Type B pancreatic cell (in vitro differentiated cells): ENCODE results near the gene FBL. TPM values are rescaled to one million over a fixed set of nuclear protein-coding genes. Genes with fewer than 3 reads are reported as not detected.

ENCODE experiments used
- DNase-seq: peaks from one replicate; pipeline ENCODE4 v3.0.0; 2021; ENCODE audit warnings: mixed read lengths; ENCODE audit not compliant: unreplicated experiment; ENCODE audit errors: extremely low spot score
- H3K27ac Mint-ChIP-seq: 2 replicates; pipeline ENCODE4 v1.8.0; 2021; ENCODE audit warnings: mild to moderate bottlenecking, mixed read lengths
- H3K27me3 Mint-ChIP-seq: 2 replicates; pipeline ENCODE4 v1.8.0; 2021; ENCODE audit warnings: mixed read lengths
- H3K36me3 Mint-ChIP-seq: 2 replicates; pipeline ENCODE4 v1.8.0; 2021; ENCODE audit warnings: mixed read lengths
- H3K4me1 Mint-ChIP-seq: one replicate; pipeline ENCODE4 v1.8.0; 2021; ENCODE audit warnings: mixed read lengths; ENCODE audit not compliant: unreplicated experiment
- H3K4me3 Mint-ChIP-seq: 2 replicates; pipeline ENCODE4 v1.8.0; 2021; ENCODE audit warnings: mild to moderate bottlenecking, mixed read lengths
- H3K9me3 Mint-ChIP-seq: 2 replicates; pipeline ENCODE4 v1.8.0; 2021; ENCODE audit warnings: mixed read lengths
- CTCF ChIP-seq: fragments of 200-600 bp; sonication (generic); conservative IDR thresholded peaks from 2 replicates; pipeline ENCODE4 v1.5.0; 2021; ENCODE audit warnings: antibody characterized with exemption, mild to moderate bottlenecking
- total RNA-seq: library from RNA; stranded (reverse); gene quantifications from 2 replicates; pipeline ENCODE4 v1.2.1, GENCODE V29; 2021; ENCODE audit warnings: low replicate concordance

The FBL gene
- total RNA-seq, 1 donor from 2014 or later = 356 TPM

DNA sequence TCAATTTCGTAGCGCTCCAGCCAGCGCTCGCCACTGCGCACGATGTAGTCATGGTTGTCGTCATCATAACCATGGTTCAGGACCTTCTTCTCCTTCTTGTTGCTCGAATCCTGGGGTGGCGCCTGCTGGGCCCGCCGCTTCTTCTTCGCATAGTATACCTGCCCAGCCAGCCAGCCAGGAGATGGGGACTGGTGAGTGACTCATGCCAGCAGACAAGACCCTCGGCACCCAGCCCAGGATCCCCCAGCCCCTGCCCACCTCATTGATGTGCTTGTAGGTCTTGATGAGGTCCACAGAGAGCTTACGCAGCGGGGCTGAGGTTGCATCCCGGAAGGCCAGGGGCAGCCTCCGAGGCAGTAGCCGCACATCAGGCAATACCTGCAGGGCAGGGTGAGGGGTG, 15.8 kb downstream of the FBL start:
- Mint-ChIP-seq H3K27ac (no peak overlapping the region), H3K4me3 (no peak overlapping the region), H3K4me1 (peaks cover 23% of the 10 kb centered on the region), H3K36me3 (peaks cover 34% of the 10 kb centered on the region), H3K9me3 (no peaks in the 10 kb centered on the region), H3K27me3 (no peaks in the 10 kb centered on the region)
- DNase-seq = no peak
- no peak for TF ChIP-seq CTCF

DNA sequence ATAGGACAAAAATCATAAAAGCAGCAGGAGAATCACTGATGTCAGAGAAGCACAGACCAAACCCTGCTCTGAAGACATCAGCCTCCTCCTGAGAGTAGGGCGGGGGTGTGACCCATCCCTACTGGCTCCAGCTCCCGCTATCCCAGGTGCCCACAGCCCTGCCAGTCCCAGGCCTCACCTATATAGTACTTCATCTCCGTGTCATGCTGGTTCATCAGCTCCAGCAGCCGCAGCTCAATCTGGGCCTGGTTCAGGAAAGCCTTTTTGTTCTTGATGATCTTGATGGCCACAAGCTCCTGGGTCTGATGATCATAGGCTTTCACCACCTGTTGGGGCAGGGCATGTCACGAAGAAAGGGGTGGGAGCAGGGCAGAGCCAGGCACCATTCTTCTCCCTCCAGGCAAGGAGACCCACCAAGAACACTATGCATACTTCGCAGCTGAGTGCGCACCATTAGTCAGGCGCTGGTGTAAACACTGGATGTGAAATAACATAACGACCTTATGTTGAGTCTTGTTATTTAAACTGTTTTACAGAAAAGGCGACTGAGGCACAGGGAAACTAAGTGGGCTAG, 16.4 kb downstream of the FBL start:
- Mint-ChIP-seq H3K27ac (no peak overlapping the region), H3K4me3 (no peak overlapping the region), H3K4me1 (peaks cover 23% of the 10 kb centered on the region), H3K27me3 (no peaks in the 10 kb centered on the region), H3K9me3 (no peaks in the 10 kb centered on the region), H3K36me3 (peaks cover 34% of the 10 kb centered on the region)
- TF ChIP-seq CTCF = no peak
- no peak for DNase-seq

DNA sequence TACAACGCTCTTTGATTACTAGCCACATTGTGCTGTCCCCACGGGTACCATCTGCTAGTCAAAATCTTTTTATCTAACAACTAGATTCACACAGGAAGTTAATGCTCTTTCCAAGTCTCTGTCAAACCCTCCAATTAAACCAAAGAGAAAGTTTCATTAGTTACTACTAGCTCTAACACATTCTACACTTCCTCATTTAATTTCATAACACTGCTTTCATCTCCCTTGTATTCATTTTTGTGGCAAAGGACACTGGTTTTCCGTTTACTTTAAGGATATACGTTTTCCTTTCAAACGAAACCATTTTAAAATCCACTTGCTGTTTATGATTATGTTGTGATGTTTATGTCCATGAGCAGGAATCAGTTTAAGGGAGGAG, 17.5 kb downstream of the FBL start:
- Mint-ChIP-seq H3K27ac (no peak overlapping the region), H3K27me3 (no peaks in the 10 kb centered on the region), H3K36me3 (peaks cover 29% of the 10 kb centered on the region), H3K4me1 (peaks cover 18% of the 10 kb centered on the region), H3K4me3 (no peak overlapping the region), H3K9me3 (no peaks in the 10 kb centered on the region)
- no peak for TF ChIP-seq CTCF
- DNase-seq = no peak

DNA sequence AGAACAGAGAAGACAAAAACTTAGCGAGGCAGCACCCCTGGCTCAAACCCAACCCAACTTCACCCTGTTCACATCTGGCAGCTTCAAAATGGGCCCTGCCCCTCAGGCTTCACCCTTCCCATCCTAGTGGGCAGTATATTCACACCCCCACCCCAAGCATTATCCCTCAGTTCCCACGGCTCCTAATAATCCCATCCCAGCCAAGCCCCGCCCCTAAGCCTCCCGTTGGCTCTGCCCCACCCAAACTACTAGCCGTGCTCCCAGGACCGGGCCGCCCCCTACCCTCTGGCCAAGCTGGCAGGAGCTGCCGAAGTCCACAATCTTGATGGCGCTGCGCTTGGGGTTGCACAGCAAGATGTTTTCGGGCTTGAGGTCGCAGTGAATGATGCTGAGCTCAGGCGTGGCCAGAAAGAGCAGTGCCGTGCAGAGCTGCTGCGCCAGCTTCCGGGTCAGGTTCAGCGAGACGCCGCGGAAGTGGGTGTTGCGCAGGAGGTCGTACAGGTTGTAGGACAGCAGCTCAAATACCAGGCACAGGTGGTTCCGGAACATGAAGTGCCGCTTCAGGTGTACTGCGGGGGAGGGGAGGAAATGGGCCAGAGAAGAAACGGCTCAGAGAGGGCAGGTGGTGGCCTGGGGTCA, 18.0 kb downstream of the FBL start:
- Mint-ChIP-seq H3K9me3 (no peaks in the 10 kb centered on the region), H3K27ac (peak overlapping the region; percentile 69), H3K4me1 (peaks cover 18% of the 10 kb centered on the region), H3K27me3 (no peaks in the 10 kb centered on the region), H3K36me3 (peaks cover 29% of the 10 kb centered on the region), H3K4me3 (no peak overlapping the region)
- no peak for TF ChIP-seq CTCF
- no peak for DNase-seq

GRCh38 chr19:39827216-39827615, 19.0 kb downstream of the FBL start:
- Mint-ChIP-seq H3K9me3 (no peaks in the 10 kb centered on the region), H3K27me3 (no peaks in the 10 kb centered on the region), H3K27ac (no peak overlapping the region), H3K4me1 (peaks cover 10% of the 10 kb centered on the region), H3K4me3 (no peak overlapping the region), H3K36me3 (peaks cover 22% of the 10 kb centered on the region)
- TF ChIP-seq CTCF = no peak
- no peak for DNase-seq
